Activated T-helper 1 cell treated with Interleukin-2 at 50 U/mL for 16 hours (primary cell): ENCODE results near the gene CHAC1.
A peak's percentile ranks its signal among the peaks of the same experiment; 100 is the strongest.
"Not testable (repeated sequence)": the region's sequence is repeated elsewhere in the genome, so short reads cannot be mapped to it uniquely, and the experiment has no call there.

Experiments
- DNase-seq: peaks from one replicate; pipeline ENCODE4 v3.0.0-alpha.2; 2020; ENCODE audit warnings: low read depth

Gene CHAC1

DNA sequence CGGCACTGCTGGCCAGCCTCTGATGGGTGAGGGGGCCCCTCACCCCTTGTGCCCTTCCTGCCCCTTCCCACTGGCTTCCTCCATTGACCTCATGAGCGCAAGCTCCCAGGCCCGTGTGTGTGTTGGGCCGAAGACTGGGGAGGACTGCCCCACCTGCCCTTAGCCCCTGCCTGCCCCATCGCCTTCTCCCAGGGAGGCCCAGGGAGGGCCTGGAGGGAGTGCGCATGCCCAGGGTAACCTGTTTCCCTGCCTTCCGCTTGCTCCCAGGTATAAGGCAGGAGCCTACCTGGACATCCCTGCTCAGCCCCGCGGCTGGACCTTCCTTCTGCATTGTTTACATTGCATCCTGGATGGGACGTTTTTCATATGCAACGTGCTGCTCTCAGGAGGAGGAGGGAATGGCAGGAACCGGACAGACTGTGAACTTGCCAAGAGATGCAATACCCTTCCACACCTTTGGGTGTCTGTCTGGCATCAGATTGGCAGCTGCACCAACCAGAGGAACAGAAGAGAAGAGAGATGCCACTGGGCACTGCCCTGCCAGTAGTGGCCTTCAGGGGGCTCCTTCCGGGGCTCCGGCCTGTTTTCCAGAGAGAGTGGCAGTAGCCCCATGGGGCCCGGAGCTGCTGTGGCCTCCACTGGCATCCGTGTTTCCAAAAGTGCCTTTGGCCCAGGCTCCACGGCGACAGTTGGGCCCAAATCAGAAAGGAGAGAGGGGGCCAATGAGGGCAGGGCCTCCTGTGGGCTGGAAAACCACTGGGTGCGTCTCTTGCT, 15.3 kb upstream of the CHAC1 start:
- DNase-seq: no peak

DNA sequence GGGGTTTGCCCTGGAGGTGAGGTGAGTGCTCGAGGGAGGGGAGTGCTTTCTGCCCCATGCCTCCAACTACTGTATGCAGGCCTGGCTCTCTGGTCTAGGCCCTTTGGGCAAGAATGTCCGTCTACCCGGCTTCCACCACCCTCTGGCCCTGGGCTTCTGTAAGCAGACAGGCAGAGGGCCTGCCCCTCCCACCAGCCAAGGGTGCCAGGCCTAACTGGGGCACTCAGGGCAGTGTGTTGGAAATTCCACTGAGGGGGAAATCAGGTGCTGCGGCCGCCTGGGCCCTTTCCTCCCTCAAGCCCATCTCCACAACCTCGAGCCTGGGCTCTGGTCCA, 14.8 kb upstream of the CHAC1 start:
- no peak for DNase-seq

DNA sequence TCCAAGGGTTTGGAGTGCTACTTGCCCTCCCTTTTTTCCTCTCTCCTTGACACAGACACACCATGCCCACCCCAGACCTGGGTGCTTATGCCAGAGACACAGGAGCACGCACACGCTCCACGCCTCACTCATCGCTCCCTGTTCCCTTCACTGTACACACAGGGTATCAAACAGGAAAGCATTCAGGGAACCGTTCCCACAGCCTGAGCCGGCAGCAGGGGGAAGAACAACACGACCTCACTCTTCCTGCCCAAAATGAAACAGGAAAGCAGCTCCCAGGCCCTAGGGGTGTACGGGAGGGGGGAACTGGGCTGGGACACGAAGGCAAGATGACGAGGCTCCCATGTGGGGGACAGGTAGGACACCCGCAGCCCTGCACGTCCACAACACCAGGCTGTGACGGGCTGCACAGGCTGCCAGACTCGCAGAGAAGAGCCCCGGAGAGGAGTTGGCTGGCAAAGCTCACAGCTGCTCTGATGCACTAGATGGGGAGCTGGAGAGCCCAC, 12.9 kb upstream of the CHAC1 start:
- DNase-seq: no peak

DNA sequence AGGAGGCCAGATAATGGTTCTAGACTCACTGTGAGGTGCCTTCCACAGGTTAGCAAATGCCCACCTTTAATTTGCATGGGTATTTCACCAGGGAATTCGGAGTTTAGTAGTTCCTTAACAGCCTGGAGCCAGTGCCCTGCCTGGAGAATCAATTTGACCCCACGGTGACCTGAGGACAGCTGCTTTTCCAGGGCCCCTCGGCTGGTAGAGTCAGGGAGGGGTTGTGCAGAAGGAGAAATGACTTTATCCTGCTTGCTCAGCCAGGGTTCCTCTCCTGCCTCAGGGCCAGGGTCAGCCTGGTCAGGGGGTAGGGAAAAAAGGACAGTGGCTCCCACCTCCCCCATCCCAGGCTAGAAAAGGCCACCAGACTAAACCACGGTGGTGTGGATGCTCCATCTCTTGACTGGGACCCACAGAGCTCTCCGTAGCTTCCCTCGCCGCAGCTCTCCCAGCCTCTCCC, 12.2 kb upstream of the CHAC1 start:
- DNase-seq: no peak

DNA sequence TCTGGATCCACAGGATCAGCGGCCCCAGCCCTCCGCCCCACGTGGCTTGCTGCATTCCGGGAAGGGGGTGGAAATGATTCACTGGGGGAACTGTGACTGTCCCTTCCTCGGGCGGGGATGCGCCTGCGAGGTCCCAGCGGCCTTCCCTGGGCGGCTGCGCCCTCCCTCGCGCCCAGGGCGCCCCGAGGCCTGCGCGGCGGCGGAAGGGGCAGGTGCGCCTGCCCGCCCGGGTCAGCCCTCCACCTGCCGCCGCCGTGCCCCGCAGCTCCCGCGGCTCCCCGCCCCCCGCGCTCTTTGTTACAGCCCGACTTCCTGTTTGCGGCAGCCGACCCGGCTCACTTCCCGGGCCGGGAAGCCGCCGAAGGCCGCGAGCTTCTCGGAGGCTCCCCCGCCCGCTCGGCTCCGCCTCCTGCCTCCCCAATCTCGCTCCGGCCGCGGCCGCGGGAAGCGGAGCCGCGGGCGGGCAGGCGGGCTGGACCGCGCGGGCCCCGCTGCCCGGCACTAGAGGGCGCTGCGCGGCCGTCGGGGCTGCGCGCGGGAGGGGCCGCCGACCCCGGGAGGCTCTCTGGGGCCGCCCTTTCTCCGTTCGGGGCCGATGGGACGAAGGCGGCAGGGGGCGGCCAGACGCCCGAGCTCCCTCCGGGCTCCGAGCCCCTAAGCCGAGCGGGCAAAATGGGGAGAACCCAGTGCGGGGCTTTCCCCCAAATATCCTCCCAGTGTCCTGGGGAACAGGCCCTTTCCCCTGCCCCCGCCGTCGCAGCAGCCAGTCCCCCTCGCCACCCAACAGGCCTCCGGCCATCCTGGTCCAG, 11.5 kb upstream of the CHAC1 start:
- DNase-seq: peak; percentile 54

DNA sequence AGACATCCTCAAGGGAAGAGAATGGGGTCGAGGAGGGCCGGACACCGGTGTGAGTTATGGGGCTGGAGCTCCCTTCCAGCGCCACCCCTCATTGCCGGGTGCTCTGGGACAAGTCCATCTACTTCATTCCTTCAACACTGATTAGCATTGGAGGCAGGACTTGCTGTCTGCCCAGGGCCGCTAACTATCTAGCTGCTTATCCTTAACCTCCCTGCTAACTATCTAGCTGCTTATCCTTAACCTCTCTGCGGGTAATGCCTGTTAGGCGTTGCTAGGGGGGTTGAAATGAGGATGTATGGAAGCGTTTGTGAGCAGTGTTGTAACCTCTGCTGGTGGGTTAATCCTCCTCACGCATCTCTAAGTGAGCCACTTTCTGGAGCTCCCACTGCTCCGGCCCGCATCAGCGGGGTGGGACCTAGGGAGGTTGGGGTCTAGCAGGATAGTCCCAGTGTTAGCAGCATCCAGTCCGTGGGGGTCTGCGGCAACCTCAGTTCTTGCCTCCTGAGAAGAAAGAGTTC, 10.9 kb upstream of the CHAC1 start:
- DNase-seq: no peak

DNA sequence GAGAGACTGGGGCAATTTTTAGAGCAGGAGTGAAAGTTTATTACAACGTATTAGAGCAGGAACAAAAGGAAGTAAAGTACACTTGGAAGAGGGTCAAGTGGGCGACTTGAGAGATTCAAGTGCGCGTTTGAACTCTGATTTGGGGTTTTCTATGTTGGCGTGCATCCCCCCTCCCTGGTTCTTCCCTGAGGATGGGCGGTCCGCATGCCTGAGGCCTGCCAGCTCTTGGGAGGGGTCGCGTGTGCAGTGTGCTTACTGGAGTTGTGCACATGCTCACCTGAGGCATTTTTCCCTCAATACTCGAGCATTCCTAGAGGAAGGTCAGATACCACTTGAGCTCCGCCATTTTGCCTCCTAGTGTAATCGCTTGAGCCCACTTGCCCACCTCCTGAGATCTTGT, 10.4 kb upstream of the CHAC1 start:
- no peak for DNase-seq

DNA sequence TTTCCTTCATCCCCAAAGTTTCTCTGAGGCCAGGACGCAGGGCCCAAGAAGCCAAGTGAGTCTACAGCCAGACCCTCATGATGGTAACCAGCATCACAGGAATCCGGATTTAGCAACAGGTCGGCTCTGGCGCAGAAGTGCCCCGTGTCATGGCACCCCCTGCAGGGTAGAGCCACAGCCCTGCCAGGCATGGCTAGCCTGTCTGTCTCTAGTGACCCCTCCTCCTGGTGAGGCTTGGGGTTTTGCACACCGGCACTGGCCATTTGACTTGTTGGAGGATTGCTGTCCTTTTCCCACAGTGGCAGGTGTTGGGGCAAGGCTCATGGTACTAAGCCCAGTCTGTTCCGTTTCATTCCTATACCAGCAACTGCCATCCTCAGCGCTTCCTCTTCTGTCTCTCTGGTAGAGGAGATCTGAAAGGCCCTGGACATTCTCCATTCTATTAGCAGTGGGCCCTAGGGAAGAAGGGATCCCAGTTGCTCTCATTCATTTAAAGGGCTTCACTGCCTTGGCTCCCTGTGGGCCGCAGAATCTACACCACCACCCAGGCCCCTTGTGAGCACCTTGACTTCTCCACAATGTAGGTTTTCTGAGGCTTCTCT, 9.4 kb upstream of the CHAC1 start:
- DNase-seq: no peak

DNA sequence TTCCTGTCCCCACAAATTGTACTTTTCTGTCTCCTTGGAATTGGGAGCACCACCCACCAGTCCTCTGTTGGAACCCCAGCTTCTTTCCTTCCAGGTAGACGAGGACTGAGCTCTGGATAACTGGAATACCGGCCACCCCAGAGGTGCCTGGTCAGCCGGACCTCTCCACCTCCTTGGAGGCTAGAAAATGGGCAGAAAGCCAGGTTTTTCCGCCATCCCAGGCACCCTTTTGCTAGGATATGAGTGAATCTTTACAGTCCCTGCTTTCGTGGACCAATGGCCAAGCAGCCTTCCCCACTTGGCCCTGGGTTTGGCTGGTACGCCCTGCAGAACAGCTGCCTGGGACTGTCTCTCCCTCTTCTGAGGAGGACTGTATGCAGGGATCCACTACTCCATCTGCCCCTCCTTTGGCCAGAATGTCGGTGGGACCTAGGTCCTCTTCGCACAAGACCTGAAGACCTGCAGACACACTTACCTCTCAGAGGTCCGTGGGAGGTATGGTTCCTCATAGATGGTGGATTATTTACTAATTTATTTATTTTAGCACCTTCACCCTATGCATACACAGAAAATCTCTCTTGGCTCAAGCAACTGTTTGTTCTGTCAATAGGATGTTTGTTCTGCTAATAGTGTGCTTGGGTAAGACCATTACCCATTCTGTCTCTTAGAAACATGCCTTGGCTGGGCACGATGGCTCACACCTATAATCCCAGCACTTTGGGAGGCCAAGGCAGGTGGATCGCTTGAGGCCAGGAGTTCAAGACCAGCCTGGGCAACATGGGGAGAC, 8.6 kb upstream of the CHAC1 start:
- no peak for DNase-seq

DNA sequence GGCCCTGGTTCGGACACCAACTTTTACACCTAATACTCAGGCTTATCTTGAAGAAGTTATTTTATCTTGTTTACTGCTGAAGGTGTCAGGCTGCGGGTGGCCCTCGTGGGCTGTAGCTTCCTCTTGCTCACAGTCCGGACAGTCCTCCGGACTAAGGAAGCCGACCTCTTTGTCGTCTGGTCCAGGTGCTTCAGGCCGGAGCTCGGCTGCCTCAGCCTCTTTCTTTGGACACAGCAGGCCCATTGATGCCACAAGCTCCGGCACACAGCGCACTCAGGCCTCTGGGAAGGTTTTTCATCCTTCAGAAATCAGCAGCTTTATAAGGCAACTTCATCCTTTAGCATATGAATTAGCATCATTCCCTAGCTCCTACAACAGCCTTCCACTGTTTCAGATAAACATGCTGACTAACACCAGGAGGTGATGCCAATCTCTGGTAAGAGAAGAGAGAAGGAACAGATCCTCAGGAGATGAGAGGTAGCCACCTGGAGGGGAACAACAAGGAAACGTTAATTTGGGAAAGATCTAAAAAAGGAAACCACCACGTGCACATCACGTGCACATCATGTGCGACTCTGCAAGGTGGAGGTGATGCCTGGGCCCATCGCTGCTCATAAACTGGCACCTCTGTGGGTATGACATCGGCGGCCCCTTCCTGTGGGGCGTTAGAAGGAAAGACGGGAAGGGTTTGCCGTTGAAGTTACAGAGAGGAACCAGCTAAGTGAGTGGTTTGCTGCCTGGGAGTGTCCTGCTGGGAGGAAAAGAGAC, 4.4 kb upstream of the CHAC1 start:
- DNase-seq: no peak

DNA sequence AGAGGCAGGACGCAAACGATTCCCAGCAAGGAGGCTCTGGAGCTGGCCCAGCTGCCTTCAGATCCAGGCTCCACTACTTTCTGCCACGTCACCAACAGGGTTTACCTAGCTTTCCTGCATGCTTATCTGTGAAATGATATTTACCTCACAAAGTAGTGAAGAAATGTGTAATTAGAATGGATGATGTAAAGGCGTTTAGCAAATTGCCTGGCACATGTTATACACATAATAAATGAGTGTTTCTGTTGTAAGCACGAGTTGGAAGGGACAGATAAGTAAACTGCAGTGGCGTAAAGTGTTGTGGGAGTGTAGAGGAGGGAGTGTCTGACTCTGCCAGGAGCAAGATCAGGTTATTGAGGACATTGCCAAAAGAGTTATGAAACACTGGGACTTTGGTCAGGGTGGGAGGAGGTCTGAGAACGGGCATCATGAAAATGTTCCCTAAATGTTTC, 3.5 kb upstream of the CHAC1 start:
- DNase-seq: no peak

DNA sequence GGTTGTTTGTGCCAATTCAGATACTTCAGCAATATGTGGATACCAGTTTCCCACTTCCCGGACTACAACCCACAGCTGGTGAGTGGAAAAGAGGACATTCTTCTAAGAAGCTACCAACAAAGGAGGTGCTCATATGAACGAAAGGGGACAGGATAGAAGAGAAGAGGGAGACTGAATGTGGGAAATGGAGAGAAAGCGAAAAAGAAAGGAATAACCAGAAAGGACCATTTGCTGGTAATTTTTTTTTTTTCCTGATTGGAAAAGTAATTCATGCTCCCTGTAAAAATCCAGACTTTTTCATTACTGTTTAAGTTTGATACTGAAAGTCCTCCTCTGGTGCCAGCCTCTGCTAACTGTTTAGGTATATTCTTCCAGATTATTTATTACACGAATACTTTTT, 1.5 kb upstream of the CHAC1 start:
- no peak for DNase-seq

DNA sequence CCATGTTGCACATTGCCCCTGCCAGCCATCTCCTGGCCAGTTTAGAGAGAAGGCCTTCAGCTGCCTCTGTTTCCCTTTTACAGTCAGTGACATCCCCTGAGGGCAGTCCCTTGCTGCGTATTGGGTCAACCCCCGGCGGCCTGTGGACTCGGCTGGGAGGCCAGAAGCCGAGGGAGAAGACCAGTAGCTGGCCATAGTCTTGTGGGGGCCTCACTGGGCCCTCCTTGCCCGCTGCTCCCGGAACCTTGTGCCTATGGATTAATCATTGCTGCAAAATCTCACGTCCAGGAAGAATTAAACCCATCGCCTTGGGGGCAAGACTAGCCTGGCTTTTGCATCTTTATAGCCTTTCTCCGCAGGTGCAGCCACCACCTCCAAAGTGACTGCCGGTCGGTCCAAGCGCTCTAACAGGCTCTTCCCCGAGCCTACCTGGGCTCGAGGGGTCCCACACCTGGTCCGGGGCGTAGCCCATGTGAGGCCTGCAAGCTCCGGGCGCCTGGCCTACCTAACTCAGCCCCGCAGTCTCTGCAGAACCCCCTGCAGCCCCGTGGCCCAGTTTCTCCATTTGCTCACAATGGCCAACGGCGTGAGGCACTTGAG, 870 bp upstream of the CHAC1 start:
- no peak for DNase-seq

DNA sequence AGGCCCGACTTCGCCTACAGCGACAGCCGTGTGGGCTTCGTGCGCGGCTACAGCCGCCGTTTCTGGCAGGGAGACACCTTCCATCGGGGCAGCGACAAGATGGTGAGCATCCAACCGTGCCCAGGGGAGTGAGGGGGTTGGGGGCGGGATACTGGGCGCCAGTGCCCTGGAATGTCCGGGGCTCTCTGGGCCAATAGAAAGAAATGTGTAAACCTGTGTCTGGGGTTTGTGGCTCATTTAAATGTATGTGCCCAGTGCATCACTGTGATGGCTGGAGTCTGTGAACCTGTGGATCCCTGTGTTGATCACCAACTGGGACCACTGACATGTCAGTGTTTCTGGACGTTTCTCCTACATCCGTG, 423 bp downstream of the CHAC1 start:
- DNase-seq: no peak

DNA sequence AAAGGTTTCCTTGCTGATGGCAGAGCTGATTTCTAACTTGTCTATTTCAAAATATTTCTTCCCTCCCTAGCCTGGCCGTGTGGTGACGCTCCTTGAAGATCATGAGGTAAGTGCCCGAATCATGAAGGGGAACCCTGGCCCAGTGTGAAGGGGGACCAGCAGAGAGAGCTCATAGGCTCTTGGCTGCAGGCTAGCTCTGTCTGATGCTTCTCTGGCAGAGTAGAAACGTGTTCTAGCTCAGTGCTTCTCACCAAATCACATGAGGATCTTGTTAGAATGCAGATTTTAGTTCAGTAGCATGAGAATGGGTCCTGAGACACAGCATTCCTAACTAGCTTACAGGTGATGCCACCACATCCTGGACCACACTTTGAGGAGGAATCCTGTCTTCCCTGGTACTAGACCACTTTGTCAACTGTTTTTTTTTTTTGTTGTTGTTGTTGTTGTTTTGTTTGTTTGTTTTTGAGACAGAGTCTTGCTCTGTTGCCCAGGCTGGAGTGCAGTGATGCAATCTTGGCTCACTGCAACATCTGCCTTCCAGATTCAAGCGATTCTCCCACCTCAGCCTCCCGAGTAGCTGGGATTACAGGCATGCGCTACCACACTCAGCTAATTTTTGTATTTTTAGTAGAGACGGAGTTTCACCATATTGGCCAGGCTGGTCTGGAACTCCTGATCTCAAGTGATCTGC, 1.0 kb downstream of the CHAC1 start:
- DNase-seq: not testable (repeated sequence)

DNA sequence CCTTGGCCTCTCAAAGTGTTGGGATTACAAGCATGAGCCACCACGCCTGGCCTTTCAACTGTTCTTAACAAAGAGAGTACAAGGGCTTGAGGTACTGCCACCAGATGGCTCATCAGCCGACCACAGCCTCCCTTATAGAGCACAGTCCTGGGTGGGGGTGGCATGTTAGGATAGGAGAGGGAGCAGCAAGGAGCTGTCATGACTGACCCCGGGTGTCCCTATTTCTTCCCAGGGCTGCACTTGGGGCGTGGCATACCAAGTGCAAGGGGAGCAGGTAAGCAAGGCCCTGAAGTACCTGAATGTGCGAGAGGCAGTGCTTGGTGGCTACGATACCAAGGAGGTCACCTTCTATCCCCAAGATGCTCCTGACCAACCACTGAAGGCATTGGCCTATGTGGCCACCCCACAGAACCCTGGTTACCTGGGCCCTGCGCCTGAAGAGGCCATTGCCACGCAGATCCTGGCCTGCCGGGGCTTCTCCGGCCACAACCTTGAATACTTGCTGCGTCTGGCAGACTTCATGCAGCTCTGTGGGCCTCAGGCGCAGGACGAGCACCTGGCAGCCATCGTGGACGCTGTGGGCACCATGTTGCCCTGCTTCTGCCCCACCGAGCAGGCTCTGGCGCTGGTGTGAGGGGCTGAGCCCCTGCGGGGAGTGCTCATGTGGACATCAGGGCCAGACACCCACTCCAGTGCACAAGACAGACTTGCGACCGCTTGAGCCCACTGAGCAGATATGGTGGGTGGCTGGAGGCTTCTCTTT, 2.1 kb downstream of the CHAC1 start:
- DNase-seq: no peak

DNA sequence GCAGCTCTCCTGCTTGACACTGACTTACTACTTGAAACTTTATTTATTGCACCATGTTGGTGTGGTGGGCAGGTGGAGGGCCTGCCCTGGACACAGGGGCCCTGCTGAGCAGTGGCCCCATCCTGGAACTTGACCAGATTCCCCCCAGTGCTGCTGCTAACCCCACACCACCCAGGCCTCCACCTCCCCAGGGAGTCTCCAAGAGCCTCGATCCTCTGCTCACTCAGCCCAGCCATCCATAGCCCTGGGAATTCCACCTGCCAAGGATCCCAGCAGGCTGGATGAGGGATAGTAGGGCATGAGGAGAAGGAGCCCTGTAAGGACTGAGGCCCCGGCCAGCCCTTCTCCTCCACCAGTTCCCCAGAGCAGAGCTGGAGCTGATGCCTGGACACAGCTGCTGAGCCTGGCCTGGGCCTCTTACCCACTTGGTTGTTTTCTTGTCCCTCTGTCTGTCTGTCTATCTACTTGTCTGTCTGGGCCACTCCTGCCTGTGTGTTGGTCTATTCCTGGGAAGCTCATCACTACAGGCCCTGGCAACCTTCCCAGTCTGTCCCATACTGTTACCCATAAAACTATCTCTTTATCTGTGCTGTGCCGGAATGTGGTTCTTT, 2.8 kb downstream of the CHAC1 start:
- DNase-seq: no peak

DNA sequence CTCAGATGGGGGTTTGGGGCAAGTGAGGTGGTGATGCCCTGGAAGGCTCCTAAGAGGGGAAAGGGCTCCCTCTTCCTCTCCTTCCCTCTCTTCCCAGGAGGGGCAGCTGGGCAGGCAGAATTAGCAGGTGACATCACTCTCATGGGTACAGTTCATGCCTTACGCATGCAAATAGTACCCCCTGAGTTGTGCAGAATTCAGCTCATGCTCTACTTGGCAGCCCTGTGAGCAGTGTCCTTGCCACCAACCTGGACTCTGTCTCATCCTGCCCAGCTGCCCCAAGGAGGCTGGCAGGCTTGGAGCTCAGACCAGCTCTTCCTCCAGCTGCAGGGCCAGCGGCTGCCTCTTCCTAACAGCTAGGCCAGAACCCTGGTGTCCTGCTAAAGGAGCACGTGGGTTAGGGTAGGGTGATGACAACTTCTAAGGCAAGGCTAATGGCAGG, 3.3 kb downstream of the CHAC1 start:
- no peak for DNase-seq

DNA sequence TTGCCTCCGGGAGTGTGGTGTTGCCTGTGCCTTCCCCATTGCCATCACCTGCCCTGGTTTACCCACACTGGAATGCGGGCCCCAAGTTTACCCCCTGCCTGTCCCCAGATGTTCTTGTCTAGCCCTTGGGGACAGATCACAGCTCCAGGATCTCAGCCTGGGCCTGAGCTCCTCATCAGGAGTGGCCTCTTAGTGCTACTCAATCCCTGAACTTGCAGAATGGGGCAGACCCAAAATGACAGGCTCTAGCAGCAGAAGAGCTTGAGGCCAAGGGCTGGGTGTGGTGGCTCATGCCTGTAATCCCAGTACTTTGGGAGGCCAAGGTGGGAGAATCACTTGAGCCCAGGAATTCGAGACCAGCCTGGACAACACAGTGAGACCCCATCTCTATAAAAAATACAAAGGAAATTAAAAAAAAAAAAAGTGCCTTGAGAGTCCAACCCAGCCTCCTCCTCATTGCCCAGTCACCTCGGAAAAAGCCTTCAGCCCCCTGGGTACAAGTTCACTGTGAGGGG, 3.8 kb downstream of the CHAC1 start:
- DNase-seq: no peak
